SK-N-MC (cell line): ENCODE measurements around the gene CNR2.

Source experiments
- EZH2 ChIP-seq: fragments of 200-600 bp; sonication (generic); IDR thresholded peaks from one replicate; pipeline ENCODE4 v1.6.1; 2017; ENCODE audit warnings: antibody characterized with exemption
- FOXP2 ChIP-seq: optimal IDR thresholded peaks from 2 replicates; pipeline ENCODE3; 2011; ENCODE audit warnings: mild to moderate bottlenecking, moderate library complexity; ENCODE audit not compliant: insufficient read depth; ENCODE audit errors: extremely low read length, control extremely low read depth
- POLR2AphosphoS5 ChIP-seq: IDR thresholded peaks from 2 replicates; pipeline ENCODE4 v1.6.1; 2012; ENCODE audit warnings: mild to moderate bottlenecking, low read depth, low read length, borderline replicate concordance

DNA sequence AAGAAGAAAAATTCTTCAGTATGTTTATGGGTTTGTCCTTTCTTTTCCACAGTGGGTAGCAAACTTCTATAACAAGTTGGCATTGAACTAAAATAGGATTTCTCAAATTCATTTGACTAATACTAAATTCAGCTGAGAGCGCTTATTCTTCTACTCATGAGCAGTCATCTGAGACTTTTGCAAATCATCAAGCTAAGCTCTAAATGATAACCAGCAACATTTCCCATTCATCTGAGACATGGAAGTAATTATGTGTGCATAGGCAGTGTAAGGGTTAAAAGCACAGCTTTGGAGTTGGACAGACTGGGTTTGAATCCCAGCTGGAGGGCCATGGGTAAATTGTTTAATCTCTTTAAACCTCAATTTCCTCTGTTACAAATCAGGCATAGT, 18.3 kb upstream of the CNR2 start:
- TF ChIP-seq POLR2AphosphoS5 (no peak), FOXP2 (no peak), EZH2 (no peak)
